HepG2 (cell line): ENCODE results near the gene KRTAP13-2. TPM values are rescaled to one million over a fixed set of nuclear protein-coding genes. Genes with fewer than 3 reads are reported as not detected.
A peak's percentile ranks its signal among the peaks of the same experiment; 100 is the strongest.

Experiments used
- ATAC-seq: fragments of 200-7000 bp; cut with Tn5 transposase; 3 replicates; pipeline ENCODE4 v1.9.1; 2020; ENCODE audit warnings: mild to moderate bottlenecking, moderate library complexity
- BruUV-seq: library from RNA; stranded (reverse); fragments of 400-500 nt; replicated peaks from 2 replicates; lab custom pipeline; 2021; lab: Mats Ljungman, UMichigan
- CTCF ChIA-PET: fragments of 300-600 bp; formaldehyde crosslinking; extraction: SDS; loops from one replicate; lab custom pipeline; 2021; ENCODE audit warnings: low total read pairs, inconsistent platforms, low intra/inter-chr PET ratio; lab: Yijun Ruan, JAX
- POLR2A ChIA-PET: fragments of 350-600 bp; sonication (Branson Sonifier 250); formaldehyde crosslinking; loops from one replicate; lab custom pipeline; 2020; ENCODE audit warnings: antibody characterized with exemption, inconsistent platforms; lab: Yijun Ruan, JAX
- DNase-seq: peaks from one replicate; pipeline ENCODE4 v3.0.0-alpha.2; 2015; ENCODE audit warnings: low spot score
- FAIRE-seq: peaks from 3 replicates; lab custom pipeline; 2011; peaks lifted over from hg19 to GRCh38; lab: Jason Lieb, UNC
- H2AFZ ChIP-seq: one replicate; pipeline ENCODE4 v1.6.1; 2011; ENCODE audit warnings: low read length, inconsistent platforms
- H3K27ac ChIP-seq: fragments of 300-600 bp; 3 replicates; pipeline ENCODE4 v1.8.0; 2011; ENCODE audit warnings: mixed run types, mild to moderate bottlenecking, mixed read lengths, low read length, inconsistent platforms; ENCODE audit not compliant: insufficient read depth; ENCODE audit errors: extremely low read length
- H3K27me3 ChIP-seq, 2 experiments: fragments of 200-600 bp in 1 of 2; 2 replicates in 1 of 2; 3 replicates in 1 of 2; pipeline versions ENCODE4 v1.6.0 to v1.8.0; 2011; ENCODE audit warnings: low read length in 2 of 2, mild to moderate bottlenecking in 2 of 2, moderate library complexity in 2 of 2, inconsistent platforms in 1 of 2; ENCODE audit not compliant: insufficient read depth in 2 of 2, control insufficient read depth in 1 of 2
- H3K36me3 ChIP-seq, 2 experiments: fragments of 200-600 bp in 1 of 2; replicated peaks in 1 of 2; 2 replicates in 1 of 2; 3 replicates in 1 of 2; pipeline versions ENCODE4 v1.5.1 to v1.8.0; 2011; ENCODE audit warnings: low read length in 2 of 2, inconsistent platforms in 1 of 2; ENCODE audit not compliant: insufficient read depth in 2 of 2, control insufficient read depth in 1 of 2
- H3K4me1 ChIP-seq: 2 replicates; pipeline ENCODE4 v1.5.1; 2012; ENCODE audit warnings: low read length, inconsistent platforms; ENCODE audit not compliant: insufficient read depth
- H3K4me2 ChIP-seq: 2 replicates; pipeline ENCODE4 v1.6.0; 2011; ENCODE audit warnings: low read depth, low read length, inconsistent platforms
- H3K4me3 ChIP-seq, 3 experiments: fragments of 200-600 bp in 1 of 3; sonication (generic), shearing (Covaris generic) in 1 of 3; replicated peaks in 1 of 3; 2 replicates each; pipeline ENCODE4 v1.5.1; 2011 to 2016; ENCODE audit warnings: low read length in 3 of 3, inconsistent platforms in 2 of 3, low read depth in 2 of 3, mild to moderate bottlenecking in 2 of 3, control low read depth in 1 of 3, mixed read lengths in 1 of 3; ENCODE audit not compliant: insufficient read depth in 1 of 3
- H3K79me2 ChIP-seq: one replicate; pipeline ENCODE4 v1.6.1; 2011; ENCODE audit warnings: low read length, inconsistent platforms; ENCODE audit not compliant: insufficient read depth
- H3K9ac ChIP-seq: 2 replicates; pipeline ENCODE4 v1.6.0; 2011; ENCODE audit warnings: mild to moderate bottlenecking, low read depth, low read length, inconsistent platforms; ENCODE audit not compliant: insufficient read depth
- H3K9me3 ChIP-seq: 2 replicates; pipeline ENCODE4 v1.5.1; 2012; ENCODE audit warnings: mild to moderate bottlenecking, low read length
- H4K20me1 ChIP-seq: 2 replicates; pipeline ENCODE4 v1.6.0; 2011; ENCODE audit warnings: inconsistent platforms, mild to moderate bottlenecking, low read length, moderate library complexity; ENCODE audit not compliant: insufficient read depth
- KDM3A ChIP-seq: IDR thresholded peaks from 2 replicates; pipeline ENCODE4 v1.6.1; 2018; ENCODE audit warnings: low read depth, missing compliant biosample characterization
- NKX3-1 ChIP-seq: sonication (generic); formaldehyde crosslinking; IDR thresholded peaks from 2 replicates; pipeline ENCODE4 v1.5.0; 2020; ENCODE audit warnings: missing genetic modification reagents
- RFXANK ChIP-seq: IDR thresholded peaks from 2 replicates; pipeline ENCODE4 v1.6.1; 2016
- SMC3 ChIP-seq: IDR thresholded peaks from 2 replicates; pipeline ENCODE4 v1.6.1; 2011; ENCODE audit warnings: low read length, improper control_type of control experiment
- STAG1 ChIP-seq: sonication (generic); formaldehyde crosslinking; IDR thresholded peaks from 2 replicates; pipeline ENCODE4 v1.4.0; 2020; ENCODE audit warnings: missing genetic modification reagents
- WIZ ChIP-seq: sonication (generic); formaldehyde crosslinking; IDR thresholded peaks from 2 replicates; pipeline ENCODE4 v1.5.1; 2020; ENCODE audit warnings: mild to moderate bottlenecking, missing genetic modification reagents
- ZMYM2 ChIP-seq: sonication (generic); formaldehyde crosslinking; IDR thresholded peaks from 2 replicates; pipeline ENCODE4 v1.8.0; 2022; ENCODE audit warnings: mild to moderate bottlenecking, missing genetic modification reagents
- WGBS: methylation state at CpG from one replicate; pipeline ENCODE4 v1.1.6; 2017; ENCODE audit warnings: low lambda C conversion rate; 5-methylcytosine and 5-hydroxymethylcytosine counted together
- in situ Hi-C: cut with HindIII; loops from 2 replicates; pipeline ENCODE4 v1.10.0; 2017; ENCODE audit warnings: low pct_unique_long_range_greater_than_20kb; ENCODE audit not compliant: extremely low pct_ligation_motif_present
- intact Hi-C: fragments of 100-400 bp; cut with micrococcal nuclease; formaldehyde crosslinking; loops from one replicate; pipeline ENCODE4 v1.10.0; 2022; ENCODE audit not compliant: unreplicated experiment
- polyA plus RNA-seq, 8 experiments: library from polyadenylated mRNA; depleted of rRNA in 3 of 8; stranded (reverse) in 7 of 8; unstranded in 1 of 8; fragments of >200 nt; fragmentation: Illumina TruSeq in 4 of 8; extraction: Trizol in 4 of 8; gene quantifications; 2 replicates each; pipeline versions ENCODE4 v1.2.1 to v1.2.3, GENCODE V29; 2011 to 2016; ENCODE audit warnings: low read depth in 4 of 8, missing spikeins in 1 of 8, mixed read lengths in 1 of 8; ENCODE audit not compliant: insufficient read depth in 1 of 8
- total RNA-seq, 5 experiments: library from RNA; depleted of rRNA; stranded (reverse); fragments of >200 nt; fragmentation: Illumina TruSeq; extraction: Trizol; gene quantifications; 2 replicates each; pipeline ENCODE4 v1.2.3, GENCODE V29; 2016; ENCODE audit warnings: low read depth in 1 of 5
- TF ChIP-seq, protein P1 (sequence below): sonication (generic); formaldehyde crosslinking; IDR thresholded peaks from 2 replicates; pipeline ENCODE4 v1.5.0; 2020; ENCODE audit warnings: mild to moderate bottlenecking, missing genetic modification reagents, moderate library complexity

The KRTAP13-2 gene
- total and polyA plus RNA-seq, 2 of the 13 experiments (the other 11 are each of a cell fraction or from before 2014, with no cell fraction given), result not detected

DNA sequence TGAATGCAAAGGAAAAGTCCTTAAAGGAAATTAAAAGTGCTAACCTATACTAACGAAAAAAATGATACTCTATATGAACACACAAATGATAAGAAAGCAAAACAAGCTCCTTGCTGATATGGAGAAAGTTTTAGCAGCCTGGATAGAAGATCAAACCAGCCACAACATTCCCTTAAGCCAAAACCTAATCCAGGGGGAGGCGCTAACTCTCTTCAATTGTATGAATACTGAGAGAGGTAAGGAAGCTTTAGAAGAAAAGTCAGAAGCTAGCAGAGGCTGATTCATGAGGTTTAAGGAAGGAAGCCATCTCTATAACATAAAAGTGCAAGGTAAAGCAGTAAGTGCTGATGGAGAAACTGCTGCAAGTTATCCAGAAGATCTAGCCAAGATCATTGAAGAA, 27.1 kb downstream of the KRTAP13-2 start:
- no peaks in the 10 kb centered on the region for H3K27me3 ChIP-seq
- intact Hi-C loops (no loop called here), in situ Hi-C loops (loop anchor here (25.0 kb wide), 1 partner anchor 742 kb away; no protein-coding TSS in a partner anchor)
- TF ChIP-seq WIZ (CRISPR knock-in tag), result no peak
- no peak for TF ChIP-seq ZMYM2 (CRISPR knock-in tag)
- TF ChIP-seq RFXANK, result no peak
- TF ChIP-seq NKX3-1, result no peak
- DNase-seq, result no peak
- H3K4me1 ChIP-seq, result no peaks in the 10 kb centered on the region
- H3K4me3 ChIP-seq, result no peak overlapping the region
- H3K9me3 ChIP-seq, result peaks cover 71% of the 10 kb centered on the region
- no peaks in the 10 kb centered on the region for H3K79me2 ChIP-seq
- no peak overlapping the region for H3K9ac ChIP-seq
- no peak overlapping the region for H3K27ac ChIP-seq
- no peaks in the 10 kb centered on the region for H4K20me1 ChIP-seq
- FAIRE-seq, result no peak
- WGBS, result 11% methylated on average over 2 of the region's 2 CpGs
- CTCF ChIA-PET, result no interaction called here
- H2AFZ ChIP-seq, result no peak overlapping the region
- POLR2A ChIA-PET, result no interaction called here
- no peaks in the 10 kb centered on the region for H3K36me3 ChIP-seq
- ATAC-seq, result no peak
- H3K4me2 ChIP-seq, result no peak overlapping the region
- no TSS peak for BruUV-seq

DNA sequence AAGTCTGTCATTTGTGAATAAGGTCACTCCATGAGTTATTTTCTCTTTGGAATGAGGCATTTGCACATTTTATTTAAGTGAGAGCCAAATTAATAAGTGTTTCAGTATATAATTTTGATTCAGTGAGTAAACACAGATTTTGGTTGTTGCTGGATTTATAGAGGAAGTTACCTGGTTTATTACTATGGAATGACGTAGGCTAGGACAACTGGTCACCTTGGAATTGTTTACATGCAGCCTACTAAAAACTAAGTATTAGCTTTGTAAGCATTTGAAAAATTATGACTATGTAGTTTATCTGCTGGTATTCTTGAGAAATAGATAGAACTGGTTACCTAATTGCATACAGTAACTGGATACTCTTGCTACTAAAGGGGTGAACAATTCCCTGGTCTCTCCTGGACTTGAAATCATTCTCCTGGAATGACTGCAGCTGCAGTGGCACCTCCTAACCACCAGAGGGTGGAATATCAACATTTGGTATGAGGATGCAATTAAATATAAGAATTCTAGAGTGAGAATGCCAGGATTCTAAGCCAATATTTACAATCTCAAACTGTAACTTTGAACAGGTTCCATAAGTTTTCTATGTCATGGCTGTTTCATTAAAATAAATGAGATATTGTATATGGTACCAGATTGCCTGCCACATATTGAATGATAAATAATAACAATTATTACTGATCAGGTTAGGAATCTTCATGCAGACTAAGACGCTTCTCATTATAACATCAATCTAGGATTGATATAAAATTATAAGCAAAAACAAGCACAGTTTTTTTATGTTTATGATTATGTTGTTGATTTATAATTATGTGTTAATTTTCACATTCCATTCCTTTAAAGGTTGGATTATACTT, 31.1 kb downstream of the KRTAP13-2 start:
- FAIRE-seq (no peak), DNase-seq (peak; percentile 3), ATAC-seq (no peak)
- H3K4me1 ChIP-seq, result no peaks in the 10 kb centered on the region
- no peak overlapping the region for H3K4me2 ChIP-seq
- no peaks in the 10 kb centered on the region for H3K27me3 ChIP-seq
- POLR2A ChIA-PET, result no interaction called here
- H3K27ac ChIP-seq, result no peak overlapping the region
- no peaks in the 10 kb centered on the region for H3K79me2 ChIP-seq
- H2AFZ ChIP-seq, result no peak overlapping the region
- no TSS peak for BruUV-seq
- TF ChIP-seq SMC3 (peak; percentile 24; the same call in 1 of the 2 replicates), KDM3A (CRISPR knock-in tag) (no peak), STAG1 (CRISPR knock-in tag) (peak; percentile 25; the same call in 1 of the 2 replicates)
- TF ChIP-seq, protein P1, sequence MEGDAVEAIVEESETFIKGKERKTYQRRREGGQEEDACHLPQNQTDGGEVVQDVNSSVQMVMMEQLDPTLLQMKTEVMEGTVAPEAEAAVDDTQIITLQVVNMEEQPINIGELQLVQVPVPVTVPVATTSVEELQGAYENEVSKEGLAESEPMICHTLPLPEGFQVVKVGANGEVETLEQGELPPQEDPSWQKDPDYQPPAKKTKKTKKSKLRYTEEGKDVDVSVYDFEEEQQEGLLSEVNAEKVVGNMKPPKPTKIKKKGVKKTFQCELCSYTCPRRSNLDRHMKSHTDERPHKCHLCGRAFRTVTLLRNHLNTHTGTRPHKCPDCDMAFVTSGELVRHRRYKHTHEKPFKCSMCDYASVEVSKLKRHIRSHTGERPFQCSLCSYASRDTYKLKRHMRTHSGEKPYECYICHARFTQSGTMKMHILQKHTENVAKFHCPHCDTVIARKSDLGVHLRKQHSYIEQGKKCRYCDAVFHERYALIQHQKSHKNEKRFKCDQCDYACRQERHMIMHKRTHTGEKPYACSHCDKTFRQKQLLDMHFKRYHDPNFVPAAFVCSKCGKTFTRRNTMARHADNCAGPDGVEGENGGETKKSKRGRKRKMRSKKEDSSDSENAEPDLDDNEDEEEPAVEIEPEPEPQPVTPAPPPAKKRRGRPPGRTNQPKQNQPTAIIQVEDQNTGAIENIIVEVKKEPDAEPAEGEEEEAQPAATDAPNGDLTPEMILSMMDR, result peak; percentile 45
- no peaks in the 10 kb centered on the region for H4K20me1 ChIP-seq
- in situ Hi-C loops (loop anchor here (25.0 kb wide), 1 partner anchor 746 kb away; no protein-coding TSS in a partner anchor), intact Hi-C loops (no loop called here)
- H3K36me3 ChIP-seq, result no peaks in the 10 kb centered on the region
- CTCF ChIA-PET, result interaction anchor here (0.9 kb wide), 1 partner anchor 745 kb away, joined by 5 read pairs; no protein-coding TSS in a partner anchor
- no peak overlapping the region for H3K4me3 ChIP-seq
- H3K9me3 ChIP-seq, result peaks cover 69% of the 10 kb centered on the region
- WGBS, result 68% methylated on average over 2 of the region's 2 CpGs
- no peak overlapping the region for H3K9ac ChIP-seq
